NCI-H187 (cell line): Measurements from ENCODE around the gene NACAD.
A peak's percentile ranks its signal among the peaks of the same experiment; 100 is the strongest.

ENCODE experiments used
- DNase-seq, 2 experiments: peaks; one replicate each; lab custom pipeline; 2025; lab: John Stamatoyannopoulos, UW

The NACAD gene, protein sequence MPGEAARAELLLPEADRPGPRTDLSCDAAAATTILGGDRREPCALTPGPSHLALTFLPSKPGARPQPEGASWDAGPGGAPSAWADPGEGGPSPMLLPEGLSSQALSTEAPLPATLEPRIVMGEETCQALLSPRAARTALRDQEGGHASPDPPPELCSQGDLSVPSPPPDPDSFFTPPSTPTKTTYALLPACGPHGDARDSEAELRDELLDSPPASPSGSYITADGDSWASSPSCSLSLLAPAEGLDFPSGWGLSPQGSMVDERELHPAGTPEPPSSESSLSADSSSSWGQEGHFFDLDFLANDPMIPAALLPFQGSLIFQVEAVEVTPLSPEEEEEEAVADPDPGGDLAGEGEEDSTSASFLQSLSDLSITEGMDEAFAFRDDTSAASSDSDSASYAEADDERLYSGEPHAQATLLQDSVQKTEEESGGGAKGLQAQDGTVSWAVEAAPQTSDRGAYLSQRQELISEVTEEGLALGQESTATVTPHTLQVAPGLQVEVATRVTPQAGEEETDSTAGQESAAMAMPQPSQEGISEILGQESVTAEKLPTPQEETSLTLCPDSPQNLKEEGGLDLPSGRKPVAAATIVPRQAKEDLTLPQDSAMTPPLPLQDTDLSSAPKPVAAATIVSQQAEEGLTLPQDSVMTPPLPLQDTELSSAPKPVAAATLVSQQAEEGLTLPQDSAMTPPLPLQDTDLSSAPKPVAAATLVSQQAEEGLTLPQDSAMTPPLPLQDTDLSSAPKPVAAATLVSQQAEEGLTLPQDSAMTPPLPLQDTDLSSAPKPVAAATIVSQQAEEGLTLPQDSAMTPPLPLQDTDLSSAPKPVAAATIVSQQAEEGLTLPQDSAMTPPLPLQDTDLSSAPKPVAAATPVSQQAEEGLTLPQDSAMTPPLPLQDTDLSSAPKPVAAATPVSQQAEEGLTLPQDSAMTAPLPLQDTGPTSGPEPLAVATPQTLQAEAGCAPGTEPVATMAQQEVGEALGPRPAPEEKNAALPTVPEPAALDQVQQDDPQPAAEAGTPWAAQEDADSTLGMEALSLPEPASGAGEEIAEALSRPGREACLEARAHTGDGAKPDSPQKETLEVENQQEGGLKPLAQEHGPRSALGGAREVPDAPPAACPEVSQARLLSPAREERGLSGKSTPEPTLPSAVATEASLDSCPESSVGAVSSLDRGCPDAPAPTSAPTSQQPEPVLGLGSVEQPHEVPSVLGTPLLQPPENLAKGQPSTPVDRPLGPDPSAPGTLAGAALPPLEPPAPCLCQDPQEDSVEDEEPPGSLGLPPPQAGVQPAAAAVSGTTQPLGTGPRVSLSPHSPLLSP (N-terminal part only)

DNA sequence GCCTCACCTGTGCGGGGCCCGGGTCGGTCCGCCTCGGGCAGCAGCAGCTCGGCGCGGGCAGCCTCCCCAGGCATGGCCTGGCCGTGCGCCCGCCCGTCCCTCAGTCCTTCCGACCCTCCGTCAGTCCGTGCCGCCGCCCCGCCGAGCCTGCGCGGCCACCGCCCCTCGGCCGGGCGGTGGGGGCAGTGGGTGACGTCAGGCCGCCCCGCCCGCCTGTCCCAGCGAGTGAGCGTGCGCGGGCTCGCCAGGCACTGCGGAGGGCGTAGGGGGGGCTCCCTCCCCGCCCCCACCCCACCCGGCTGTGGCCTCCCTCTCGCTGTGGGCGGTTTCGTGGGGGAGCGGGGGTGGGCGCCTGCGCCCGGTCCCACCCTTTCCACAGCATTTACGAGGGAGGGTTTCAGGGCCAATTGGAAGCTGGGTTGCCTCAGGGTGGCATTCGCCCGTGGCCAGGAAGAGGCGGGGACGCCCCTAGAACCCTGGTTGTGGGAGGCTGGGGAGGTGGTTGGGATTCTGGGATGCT lies at the start of gene NACAD:
NACAD (minus strand) TSS at position 149 of the 520 bp plus-strand sequence; CDS start at position 74, 75 bp downstream.
- DNase-seq = no peak

DNA sequence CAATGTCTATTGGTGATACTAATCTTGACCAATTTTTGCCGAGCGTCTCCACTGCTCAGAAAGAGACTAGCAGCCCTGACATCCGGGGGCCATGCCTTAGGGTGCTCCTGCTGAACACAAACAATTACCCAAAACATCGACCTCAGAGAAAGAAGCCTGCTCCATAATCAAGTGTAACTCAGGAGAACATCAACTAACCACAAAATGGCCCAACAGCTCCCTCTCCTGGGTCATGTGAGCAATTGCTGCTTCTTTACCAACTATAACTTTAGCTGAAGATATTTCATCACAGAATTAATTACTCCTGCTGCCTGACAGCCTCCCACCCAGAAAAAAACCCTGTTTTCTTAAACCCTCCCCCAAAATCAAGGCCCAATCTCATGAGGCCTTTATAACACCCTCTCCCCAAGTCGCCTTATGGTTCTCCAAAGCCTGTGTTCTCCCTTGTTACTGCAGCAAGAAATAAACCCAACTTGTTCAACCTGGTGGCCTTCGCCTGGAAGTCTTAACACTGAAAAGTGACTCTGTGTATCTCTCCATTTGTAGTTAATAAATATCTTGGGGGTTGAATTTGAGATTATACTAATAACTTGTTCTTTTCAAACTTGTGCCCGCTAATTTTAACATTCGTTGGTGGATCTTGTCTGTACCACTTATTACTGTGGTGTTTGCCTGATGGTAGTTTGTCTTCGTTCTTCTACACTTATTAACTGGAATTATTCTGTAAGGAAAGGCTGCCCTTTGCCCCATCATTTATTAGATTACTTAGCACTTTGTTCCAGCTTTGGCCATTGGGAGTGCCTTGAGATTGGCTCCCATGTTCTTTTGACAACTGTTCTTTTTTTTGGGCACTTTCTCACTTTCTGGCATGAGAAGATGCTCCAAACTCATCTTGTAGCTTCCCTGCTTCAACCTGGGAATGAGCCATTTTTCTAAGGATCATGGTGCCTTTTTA lies 47.6 kb upstream of the NACAD start:
- DNase-seq = peak; percentile 34 to 37

DNA sequence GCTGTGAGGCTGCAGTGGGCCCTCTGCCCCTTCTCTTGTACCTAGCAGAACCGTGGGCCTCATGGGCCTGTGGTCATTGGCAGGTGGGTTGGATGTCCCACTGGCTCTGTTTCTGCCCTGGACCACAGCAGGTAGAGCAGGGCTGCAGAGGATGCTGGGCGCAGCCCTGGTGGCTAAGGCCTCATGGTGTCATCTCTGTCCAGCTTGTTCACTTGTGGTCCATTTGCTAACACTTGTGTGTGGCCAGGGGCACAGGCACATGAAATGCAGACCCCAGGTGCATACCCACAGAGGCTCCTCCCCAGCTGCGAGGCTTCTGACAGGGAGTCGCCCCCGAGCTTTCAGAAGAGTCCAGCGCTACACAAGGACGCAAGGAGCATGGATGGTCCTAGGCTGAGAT lies 45.1 kb upstream of the NACAD start:
- no peak for DNase-seq

DNA sequence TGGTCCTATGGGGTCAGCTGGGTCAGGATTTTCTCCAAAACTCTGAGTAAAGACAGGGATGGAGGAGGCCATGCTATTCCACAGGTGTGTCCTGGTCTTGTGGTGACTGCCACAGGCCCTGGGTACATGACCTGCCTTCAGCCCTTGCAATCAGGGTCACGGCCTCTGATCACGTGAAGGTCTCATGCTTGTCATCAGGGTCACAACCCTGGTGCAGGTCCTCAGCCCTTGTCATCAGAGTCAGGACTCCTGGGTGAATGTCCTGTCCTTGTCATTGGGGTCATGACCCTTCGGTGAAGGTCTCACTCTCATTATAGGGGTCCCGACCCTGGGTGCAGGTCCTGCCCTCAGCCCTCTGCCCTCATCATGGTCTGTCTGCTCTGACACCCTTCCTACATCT lies 44.6 kb upstream of the NACAD start:
- no peak for DNase-seq

DNA sequence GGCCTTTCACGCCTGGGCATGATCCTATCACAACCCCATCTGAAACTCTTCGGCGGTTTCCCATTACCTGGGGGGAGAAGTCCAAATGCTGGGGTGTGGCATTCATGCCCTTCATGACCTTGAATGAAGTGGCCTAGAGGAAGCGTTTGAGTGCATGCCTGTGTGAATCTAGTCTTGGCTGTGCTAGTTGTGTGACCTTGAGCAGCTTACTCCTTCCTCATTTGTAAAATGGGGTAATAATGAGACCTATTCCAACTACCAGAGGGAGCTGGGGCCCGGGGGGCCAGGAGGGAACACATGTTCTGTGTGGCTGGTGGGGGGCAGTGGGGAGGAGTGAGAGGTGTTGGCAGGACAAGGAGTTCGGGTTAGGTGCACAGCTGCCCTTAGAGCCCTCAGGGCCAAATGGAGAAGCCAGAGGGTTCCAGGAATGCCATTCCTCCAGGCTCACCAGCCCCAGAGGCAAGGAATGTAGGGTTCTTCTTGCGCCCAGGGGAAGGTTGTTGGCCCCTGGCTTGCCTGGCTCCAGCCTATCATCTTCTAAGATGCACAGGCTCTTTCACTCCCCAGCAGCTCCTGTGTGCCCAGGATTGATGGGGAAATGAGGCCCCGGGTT lies 44.0 kb upstream of the NACAD start:
- no peak for DNase-seq

DNA sequence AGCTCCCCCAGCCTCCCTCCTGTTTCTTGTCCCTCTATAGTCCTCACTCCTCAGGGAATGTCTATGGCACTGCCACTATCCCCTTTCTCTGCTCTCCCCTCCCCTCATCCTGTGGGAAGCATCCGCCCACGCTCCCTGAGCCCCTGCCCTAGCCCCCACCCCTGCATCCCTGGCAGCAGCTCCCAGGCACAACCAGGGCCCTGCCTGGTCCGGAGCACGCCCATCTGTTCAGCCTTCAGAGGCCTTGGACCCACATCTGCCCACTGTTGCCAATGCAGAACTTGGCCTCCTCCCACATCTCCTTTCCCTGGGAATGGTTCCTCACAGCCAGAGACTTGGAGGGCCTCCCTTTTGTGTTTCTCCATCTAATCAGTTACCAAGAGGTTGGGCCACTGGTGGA lies 43.1 kb upstream of the NACAD start:
- DNase-seq = no peak

DNA sequence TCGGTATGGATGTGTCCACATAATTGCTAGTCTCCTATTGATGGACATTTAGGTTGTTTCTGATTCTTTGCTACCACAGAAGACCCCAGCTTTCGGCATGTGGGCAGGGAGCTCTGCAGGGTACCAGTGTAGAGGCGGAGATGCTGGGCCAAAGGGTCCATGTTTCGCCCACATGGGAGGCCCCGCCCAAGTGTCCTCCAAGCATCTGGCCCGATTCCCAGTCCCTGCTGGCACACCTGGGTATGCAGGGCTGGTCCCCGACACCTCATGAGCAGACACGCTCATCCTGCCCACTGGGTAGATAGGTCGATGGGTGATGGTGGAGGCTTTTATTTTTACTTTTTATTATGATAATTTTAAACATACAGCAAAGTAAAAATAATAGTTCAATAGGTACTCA lies 42.1 kb upstream of the NACAD start:
- DNase-seq = no peak

DNA sequence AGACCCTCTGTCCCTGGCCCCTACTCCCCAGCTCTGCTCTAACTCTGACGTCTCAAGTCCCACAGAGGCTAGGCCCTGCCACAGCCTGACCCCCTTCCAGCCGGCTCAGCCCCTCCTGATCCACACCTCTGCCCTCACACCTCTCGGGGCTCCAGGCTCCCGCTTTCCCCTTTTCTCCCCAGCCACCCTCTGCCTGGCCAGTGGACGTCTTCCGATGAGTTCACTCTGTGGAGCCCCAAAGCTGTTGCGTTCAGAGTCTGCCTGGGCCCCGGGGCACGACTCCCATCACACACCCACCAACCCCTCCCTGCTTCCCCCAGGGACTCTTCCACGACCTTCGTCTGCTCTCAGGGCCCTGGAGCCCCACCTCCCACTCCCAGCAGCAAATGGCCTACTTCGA lies 41.1 kb upstream of the NACAD start:
- no peak for DNase-seq

DNA sequence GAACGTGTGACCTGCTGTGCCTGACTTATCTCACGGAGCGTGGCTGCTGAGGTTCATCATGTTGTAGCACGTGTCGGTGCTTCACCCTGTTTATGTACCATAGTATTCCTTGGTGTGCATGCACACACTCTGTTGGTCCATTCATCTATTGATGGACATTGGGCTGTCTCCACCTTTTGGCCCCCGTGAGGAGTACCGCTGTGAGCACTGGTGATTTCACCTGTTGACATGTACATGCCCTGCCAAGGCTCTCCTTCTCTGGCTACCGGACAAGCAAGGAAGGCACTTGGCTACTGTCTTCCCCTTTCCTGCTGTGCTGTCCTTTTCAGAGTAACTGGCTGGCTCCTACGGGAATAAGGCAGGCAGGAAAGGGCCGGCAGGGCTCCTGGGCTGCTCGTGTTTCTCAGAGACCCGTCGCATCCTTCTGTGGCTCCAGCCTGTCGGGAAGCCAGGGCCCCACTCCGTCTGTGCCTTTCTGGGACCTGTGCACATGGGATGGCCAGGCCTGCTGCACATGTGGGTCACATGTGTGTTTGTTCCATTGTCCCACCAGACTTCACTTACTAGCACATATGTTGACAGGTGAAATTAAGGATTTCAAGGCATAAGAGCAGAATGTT lies 40.5 kb upstream of the NACAD start:
- DNase-seq = no peak

DNA sequence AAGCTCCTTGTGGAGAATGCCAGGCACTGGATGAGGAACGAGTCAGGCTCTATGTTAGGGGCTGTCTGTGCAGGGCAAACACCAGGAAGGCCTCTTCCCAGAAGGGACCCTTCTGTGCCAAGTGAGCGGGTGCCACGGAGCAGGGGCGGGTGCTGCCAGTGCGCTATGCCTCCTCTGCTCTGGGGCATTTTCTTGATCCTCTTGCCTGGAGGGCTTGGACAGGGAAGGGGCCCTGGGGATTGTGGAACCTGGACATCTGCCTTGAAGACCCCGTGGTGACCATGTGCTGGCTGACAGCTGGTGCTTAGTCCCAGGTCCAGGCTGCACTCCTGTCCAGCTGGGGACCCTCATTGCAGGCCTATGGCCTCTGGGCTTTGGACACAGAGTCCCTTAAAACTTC lies 38.2 kb upstream of the NACAD start:
- no peak for DNase-seq

DNA sequence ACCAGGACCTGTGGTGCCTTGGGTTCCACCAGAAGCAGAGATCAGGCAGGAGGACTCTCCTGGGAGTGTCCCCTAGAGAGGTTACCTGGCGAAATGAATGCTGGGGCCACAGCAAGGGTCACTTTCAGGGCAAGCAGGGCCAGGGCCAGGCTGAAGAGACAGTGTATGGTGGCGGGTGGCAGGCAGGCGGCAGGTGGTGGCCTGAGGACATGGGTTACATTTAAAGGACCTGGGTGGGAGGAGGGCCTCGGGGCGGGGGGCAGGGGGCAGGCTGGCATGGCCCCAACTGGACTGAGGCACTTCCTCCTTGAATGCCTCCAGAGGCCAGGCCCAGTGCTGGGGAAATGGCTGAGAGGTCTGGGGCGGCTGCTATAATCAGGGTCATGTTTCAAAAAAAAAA lies 37.4 kb upstream of the NACAD start:
- no peak for DNase-seq

DNA sequence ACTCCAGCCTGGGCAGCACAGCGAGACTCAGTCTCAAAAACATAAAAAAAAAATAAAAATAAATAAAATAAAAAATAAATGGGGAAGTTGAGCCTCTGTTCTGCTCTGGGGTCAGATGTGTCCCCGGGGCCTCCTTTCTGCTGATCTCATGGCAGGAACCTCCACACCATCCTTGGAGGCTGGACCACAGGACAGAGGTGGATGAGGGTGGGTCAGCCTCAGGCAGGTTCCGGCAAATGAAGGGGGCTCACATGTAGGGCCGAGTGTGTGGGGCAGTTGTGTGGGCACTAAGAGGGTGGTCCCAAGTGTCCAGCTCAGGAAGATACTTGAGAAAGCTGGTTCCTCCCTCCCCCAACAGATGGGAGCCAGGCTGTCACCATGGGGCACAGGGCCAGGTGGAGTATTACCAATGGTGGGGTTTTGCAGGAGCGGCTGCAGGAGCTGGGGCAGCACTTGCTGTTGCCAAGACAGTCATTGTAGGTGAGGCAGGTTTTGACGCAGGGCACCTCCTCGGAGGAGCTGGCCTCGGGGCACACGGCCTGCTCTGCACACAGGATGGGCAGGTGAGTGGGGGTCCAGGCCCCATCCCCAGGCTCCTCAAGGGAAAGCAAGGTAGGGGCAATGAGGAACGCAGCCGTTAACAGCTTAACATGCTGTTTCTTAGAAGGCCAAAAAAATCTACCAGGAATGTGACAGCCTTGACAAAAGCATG lies 36.6 kb upstream of the NACAD start:
- DNase-seq = no peak

DNA sequence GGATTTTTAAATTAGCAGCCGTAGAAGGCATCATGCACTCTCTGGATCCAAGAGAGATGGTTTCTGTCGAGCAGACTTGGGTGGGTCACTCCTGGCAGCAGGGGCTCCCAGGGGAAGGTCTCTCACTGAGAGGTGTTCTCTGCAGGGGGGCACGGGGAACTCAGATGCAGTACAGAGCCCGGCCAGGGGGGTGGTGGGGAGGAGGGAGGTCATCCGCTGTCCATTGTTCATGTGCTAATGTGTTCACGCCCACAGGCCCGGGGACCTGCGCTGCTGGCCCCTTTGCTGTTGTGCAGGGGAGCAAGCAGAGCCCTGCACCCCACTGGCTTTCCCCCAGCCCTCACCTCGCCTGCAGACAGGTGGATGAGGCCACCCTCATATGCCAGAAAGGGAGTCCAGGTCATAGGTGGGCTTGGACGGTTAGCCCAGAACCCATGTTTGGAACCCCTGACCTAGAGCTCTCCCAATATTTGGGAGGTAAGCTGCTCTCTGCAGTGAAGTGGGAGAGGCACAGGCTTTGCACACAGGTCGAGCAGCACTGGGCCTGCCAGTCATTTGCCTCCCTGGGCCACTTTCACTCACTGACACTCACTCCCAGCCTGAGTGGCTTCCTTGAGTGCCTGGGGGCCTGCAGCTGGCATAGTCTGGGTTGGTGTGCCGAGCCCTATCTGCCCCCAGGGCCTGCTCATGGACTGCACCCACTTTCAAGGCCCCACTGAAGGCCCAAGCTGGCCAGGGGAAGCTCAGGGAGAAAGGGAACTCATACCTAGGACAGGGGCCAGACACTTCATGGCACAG lies 35.3 kb upstream of the NACAD start:
- DNase-seq = no peak

DNA sequence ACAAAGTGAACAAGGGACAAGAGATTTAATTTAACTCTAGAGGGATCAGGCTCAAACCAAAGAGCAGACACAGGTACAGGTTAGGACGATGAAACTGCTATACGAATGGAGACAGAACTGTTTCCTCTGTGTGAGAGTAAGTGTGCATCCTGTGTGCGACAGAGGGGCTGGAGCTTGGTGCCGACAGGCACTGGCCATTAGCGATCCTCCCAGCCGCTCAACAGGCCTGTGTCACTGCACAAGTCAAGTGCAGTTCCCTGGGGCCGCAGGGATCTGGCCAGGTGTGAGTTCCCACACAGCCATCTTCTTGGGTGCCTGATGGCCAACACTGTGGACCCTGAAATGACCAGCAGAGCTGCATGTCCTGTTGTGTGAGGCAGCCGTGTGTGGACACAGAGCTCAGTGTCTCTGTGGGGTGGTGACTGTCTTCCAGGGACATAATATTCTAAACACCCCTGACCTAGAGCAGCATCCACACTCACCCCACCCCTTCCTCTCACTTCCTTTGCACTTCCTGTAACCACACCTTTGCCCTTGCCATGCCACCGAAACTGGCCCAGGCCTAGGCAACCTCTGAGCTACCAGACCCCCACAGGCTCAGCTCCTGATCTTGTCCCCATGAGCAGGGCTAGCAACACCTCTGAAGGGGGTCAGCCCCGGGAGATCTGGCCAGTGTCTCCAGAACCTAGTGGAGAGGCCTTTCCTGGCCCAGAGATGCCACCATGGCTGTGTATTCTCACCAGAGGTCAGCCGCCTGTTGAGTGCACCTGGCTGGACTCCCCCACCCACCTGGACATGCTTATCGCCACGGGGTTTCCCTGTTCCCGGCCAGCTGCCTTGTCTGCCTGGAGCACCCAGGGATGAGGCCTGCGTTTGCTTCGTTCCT lies 34.4 kb upstream of the NACAD start:
- DNase-seq = no peak

DNA sequence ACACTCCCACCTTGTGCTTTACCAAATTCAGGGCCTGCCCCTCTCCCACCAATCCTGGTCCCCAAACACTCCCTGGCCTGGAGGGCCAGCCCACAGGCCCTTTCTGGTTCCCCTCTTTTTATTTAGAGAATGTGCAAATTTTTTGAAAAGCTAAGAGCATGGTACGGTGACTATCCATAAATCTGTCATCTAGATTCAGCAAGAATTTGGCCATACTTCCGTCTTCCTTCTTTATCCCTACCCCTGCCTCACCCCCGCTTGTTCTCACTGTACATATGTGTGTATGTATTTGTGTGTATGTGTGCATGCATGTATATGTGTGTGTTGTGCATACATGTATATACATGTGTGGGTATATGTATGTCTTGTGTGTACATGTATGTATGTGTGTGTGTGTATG lies 30.8 kb upstream of the NACAD start:
- DNase-seq = no peak

DNA sequence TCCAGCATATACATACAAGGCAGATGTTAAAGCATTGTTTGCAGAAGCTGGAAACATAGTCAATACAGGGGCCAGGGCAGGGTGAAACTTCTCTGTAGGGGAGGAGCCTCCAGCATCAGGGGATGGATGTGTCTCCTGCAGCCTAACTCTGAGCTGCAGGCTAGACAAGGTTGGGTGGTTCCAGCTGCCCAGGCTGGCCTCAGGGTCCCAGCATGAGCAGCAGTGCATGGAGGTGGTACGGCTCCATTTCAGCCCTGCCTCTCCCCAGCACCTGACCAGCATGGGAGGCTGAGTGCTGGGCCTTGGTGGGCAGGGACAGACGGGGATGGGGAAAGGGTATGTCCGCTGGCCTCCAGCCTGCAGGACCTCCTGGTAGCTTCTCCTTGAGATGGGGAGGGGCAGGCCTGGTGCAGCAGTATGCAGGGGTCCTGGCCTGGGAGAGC lies 30.1 kb upstream of the NACAD start:
- no peak for DNase-seq

DNA sequence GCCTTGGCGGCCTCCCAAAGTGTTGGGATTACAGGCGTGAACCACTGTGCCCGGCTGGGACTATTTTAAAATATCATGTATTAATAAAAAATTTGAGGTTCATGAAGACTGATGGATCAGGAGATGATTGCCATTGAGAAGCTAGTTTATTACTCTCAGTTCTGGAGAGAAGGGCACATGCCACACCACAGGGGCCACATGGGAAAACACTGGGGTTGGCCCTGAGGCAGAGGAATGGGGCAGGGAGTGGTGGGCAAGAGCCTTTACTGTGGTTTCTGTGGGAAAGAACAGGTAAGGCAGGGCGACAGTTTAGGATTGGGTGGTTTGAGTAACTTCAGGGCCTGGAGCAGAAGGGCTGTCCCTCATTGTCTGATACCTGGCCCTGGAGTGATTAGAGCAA lies 29.5 kb upstream of the NACAD start:
- DNase-seq = no peak
